ENCODE results near the gene VWC2L.

VWC2L gene

DNA sequence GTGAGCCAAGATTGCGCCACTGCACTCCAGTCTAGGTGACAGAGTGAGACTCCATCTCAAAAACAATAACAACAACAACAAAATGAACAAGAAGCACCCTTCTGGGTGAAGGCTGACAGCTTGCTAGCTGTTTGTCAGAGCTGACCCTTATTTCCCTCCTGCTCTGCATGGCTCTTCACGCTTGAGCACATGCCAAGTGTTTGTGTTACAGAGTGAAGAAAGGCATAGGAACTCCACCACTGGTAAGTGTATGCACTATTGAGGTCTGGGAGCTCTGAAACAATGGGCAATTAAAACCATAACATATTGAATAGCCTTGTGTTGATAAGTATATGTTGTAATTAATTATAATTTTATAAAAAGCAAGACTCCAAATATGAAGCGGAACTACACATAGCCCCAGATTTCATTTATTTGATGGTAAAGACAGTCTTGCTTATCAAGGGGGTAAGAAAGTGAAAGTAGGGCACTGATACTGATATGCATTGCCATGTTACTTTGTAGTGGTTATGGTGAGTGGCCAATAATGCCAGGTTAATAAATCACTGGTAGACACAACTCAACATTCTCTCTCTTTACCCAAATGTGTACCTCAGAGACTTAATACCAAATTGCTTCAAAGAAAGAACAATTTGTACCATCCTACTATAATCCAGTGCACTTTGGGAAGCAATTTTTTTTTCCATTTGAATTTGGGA, 163.4 kb downstream of the VWC2L start:
- Histone ChIP-seq H3K36me3 (ENCODE audit: insufficient read depth, low read length) (no peaks in the 10 kb centered on the region), H3K9ac (ENCODE audit: low read depth, low read length) (no peak overlapping the region), H3K4me1 (ENCODE audit: insufficient read depth, low read length) (no peaks in the 10 kb centered on the region), H3K9me3 (ENCODE audit: control insufficient read depth, insufficient read depth, low read length) (no peaks in the 10 kb centered on the region)

DNA sequence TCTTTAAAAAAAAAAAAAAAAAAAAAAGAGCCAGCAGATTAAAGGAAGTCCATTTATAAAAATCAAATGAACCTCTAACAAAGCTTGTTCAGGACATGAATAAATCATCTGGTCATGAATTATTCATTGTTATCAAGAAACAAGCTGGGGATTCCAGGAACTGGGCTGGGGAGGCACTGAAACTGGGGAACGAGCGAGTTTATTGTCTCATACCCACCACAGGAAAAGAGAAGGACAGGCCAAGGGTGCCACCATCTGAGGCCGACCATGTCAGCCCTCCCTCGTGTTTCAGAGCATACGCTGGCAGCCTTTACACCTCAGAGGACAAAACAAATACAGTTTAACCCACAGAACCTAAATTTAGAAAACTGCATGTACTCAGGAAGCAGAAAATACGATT, 164.2 kb downstream of the VWC2L start:
- H3K36me3 ChIP-seq (ENCODE audit: insufficient read depth, low read length) = no peaks in the 10 kb centered on the region
- no peaks in the 10 kb centered on the region for H3K4me1 ChIP-seq (ENCODE audit: insufficient read depth, low read length)
- H3K9me3 ChIP-seq (ENCODE audit: control insufficient read depth, insufficient read depth, low read length) = no peaks in the 10 kb centered on the region
- H3K9ac ChIP-seq (ENCODE audit: low read depth, low read length) = no peak overlapping the region

DNA sequence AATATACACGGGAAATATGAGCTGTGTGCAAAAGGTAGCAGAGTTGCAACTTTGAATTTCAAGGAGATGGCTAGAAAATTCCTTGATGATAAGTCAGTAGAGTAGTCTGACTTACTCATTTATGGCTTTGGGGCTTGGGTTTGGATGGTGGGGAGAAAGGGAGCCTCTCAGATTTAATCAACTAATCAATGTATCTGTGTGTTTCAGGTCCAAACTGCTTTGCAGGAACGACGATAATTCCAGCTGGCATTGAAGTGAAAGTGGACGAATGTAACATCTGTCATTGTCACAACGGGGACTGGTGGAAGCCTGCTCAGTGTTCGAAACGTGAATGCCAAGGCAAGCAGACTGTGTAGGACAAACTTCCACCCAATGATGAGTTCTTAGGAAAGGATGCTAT, 164.6 kb downstream of the VWC2L start:
- H3K9me3 ChIP-seq (ENCODE audit: control insufficient read depth, insufficient read depth, low read length) = no peaks in the 10 kb centered on the region
- no peak overlapping the region for H3K9ac ChIP-seq (ENCODE audit: low read depth, low read length)
- no peaks in the 10 kb centered on the region for H3K36me3 ChIP-seq (ENCODE audit: insufficient read depth, low read length)
- H3K4me1 ChIP-seq (ENCODE audit: insufficient read depth, low read length) = no peaks in the 10 kb centered on the region

DNA sequence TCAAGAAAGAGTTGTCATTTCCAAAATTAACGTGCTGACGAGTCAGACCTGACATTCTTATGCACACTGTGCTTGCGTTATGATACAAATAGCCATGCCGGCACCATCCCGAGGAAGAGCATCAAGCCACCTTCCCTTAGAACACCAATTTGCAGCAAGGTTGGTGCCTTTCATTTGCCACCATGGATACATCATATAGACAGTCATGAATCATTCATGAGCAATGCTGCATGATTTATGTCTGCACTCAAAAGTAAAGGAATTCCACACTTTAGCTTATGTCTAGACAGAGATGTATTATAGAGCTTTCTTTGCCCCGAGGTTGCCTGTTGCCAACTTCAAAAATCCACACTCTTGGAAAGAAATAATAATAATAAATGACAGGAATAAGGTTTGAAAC, 166.9 kb downstream of the VWC2L start:
- Histone ChIP-seq H3K9me3 (ENCODE audit: control insufficient read depth, insufficient read depth, low read length) (no peaks in the 10 kb centered on the region), H3K9ac (ENCODE audit: low read depth, low read length) (no peak overlapping the region), H3K36me3 (ENCODE audit: insufficient read depth, low read length) (no peaks in the 10 kb centered on the region), H3K4me1 (ENCODE audit: insufficient read depth, low read length) (no peaks in the 10 kb centered on the region)

DNA sequence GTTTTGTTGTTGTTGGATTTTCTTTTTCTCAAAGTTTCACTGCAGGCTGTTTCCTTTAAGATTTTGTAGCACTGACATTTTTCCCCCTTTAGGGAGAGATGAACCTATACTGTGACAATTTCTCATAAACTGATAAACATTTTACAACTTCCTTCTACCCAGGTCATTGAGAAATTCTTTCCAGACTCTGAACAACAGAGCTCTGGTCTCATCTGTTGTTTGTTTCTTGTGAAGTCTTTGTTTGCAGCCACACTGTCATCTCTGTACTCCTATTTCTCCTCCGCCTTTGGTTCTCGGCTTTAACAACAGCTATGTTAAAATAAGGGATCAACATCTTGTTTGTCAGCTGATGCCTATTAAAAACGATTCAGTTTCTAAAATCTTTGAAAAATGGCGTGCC, 167.6 kb downstream of the VWC2L start:
- H3K9me3 ChIP-seq (ENCODE audit: control insufficient read depth, insufficient read depth, low read length) = no peaks in the 10 kb centered on the region
- H3K9ac ChIP-seq (ENCODE audit: low read depth, low read length) = no peak overlapping the region
- H3K4me1 ChIP-seq (ENCODE audit: insufficient read depth, low read length) = no peaks in the 10 kb centered on the region
- no peaks in the 10 kb centered on the region for H3K36me3 ChIP-seq (ENCODE audit: insufficient read depth, low read length)

DNA sequence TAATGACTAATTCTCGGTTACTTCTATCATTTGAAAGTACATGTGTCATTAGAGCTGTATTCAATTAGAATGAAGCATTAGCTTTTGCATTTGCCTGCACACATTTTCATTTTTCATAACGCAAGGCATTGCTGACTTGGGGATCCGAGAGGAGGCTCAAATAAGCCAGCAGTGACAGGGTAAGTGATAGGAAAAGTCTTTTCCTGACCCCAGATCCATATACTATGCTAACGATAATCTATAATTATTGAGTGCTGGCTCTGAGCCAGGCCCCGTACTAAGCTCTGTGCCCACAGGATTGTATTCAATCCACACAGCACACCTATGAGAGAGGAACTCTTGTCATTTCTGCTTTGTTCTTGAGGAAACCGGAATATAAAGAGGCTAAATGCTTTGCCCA, 168.2 kb downstream of the VWC2L start:
- Histone ChIP-seq H3K36me3 (ENCODE audit: insufficient read depth, low read length) (no peaks in the 10 kb centered on the region), H3K4me1 (ENCODE audit: insufficient read depth, low read length) (no peaks in the 10 kb centered on the region), H3K9me3 (ENCODE audit: control insufficient read depth, insufficient read depth, low read length) (no peaks in the 10 kb centered on the region), H3K9ac (ENCODE audit: low read depth, low read length) (no peak overlapping the region)

DNA sequence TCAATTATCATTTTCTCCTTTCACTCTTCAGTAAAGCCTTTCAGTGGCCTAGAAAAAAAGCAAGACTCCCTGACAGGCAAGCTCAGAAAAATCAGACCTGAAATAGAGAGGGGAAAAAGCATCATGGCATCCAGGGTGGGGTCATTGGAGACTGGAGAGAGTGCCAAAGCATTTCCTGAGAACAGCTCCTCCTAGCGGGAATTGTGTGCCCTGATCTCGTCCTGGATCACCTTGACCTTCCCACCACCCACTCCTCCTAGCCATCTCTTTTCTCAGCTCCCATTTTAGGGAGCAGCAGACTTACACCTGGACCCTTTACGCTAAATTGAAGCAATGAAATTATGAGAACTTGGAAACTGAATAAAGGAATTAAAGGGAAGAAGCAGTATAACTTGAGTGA, 176.6 kb downstream of the VWC2L start:
- Histone ChIP-seq H3K9me3 (ENCODE audit: control insufficient read depth, insufficient read depth, low read length) (no peaks in the 10 kb centered on the region), H3K9ac (ENCODE audit: low read depth, low read length) (no peak overlapping the region), H3K36me3 (ENCODE audit: insufficient read depth, low read length) (no peaks in the 10 kb centered on the region), H3K4me1 (ENCODE audit: insufficient read depth, low read length) (no peaks in the 10 kb centered on the region)

DNA sequence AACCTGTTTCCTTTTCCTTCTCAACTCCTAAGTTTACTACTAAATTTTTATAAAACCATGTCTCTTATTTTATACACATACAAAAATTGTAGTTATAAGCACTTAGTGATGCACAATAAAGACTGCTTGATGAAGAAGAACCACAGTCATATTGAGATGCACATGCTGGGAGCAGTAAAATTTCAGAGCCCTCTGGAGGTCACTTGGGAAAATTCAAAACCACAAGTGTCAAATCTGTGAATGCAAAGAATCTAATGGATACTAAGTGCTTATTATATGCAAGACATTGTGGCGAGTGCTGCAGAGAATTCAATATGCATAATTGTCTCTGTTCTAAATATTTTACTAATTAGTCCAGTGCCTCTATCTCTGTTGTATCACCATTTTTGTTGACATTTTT, 180.5 kb downstream of the VWC2L start:
- Histone ChIP-seq H3K4me1 (ENCODE audit: insufficient read depth, low read length) (no peaks in the 10 kb centered on the region), H3K9me3 (ENCODE audit: control insufficient read depth, insufficient read depth, low read length) (no peaks in the 10 kb centered on the region), H3K9ac (ENCODE audit: low read depth, low read length) (no peak overlapping the region), H3K36me3 (ENCODE audit: insufficient read depth, low read length) (no peaks in the 10 kb centered on the region)

DNA sequence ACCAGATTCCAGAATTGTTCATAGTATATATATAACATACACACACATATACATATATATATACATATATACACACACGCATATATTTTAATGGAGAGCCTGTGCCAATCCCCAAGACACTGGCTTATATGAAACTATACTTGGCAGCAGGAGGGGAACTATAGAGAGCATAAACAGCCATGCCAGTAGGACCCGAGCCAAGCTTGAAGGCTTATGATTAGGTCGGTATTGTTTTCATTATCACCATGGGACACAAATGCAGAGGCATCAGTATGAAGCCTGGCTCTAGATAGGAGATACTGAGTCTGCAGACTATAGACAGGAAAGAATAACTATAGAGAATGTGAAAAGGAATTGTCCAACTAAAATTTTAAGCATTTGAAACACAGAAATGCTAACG, 181.2 kb downstream of the VWC2L start:
- H3K36me3 ChIP-seq (ENCODE audit: insufficient read depth, low read length) = no peaks in the 10 kb centered on the region

DNA sequence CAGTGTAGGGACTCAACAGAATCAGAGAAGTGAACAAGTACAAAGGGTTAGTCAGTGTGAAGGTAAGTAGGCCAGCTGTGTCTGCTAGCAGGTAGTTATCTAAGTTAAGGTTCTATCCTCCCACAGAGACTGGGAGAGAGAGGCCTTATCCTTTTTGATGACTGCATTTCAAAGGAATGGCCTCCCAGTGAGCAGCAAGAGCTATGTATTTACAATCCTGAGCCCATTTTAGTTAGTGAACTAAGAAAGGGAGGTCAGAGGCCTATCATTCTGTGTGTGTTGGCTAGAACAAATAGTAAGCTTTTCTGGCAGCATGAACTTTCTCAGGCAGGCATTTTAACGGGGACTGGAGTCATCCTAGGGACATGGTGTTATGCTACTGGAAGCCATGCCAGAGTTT, 182.9 kb downstream of the VWC2L start:
- Histone ChIP-seq H3K4me1 (ENCODE audit: insufficient read depth, low read length) (no peaks in the 10 kb centered on the region), H3K9me3 (ENCODE audit: control insufficient read depth, insufficient read depth, low read length) (no peaks in the 10 kb centered on the region), H3K9ac (ENCODE audit: low read depth, low read length) (no peak overlapping the region), H3K36me3 (ENCODE audit: insufficient read depth, low read length) (no peaks in the 10 kb centered on the region)

More for the DNA sequence above, 181.2 kb downstream of the VWC2L start:
- Histone ChIP-seq H3K9me3 (ENCODE audit: control insufficient read depth, insufficient read depth, low read length) (no peaks in the 10 kb centered on the region), H3K9ac (ENCODE audit: low read depth, low read length) (no peak overlapping the region), H3K4me1 (ENCODE audit: insufficient read depth, low read length) (no peaks in the 10 kb centered on the region)

DNA sequence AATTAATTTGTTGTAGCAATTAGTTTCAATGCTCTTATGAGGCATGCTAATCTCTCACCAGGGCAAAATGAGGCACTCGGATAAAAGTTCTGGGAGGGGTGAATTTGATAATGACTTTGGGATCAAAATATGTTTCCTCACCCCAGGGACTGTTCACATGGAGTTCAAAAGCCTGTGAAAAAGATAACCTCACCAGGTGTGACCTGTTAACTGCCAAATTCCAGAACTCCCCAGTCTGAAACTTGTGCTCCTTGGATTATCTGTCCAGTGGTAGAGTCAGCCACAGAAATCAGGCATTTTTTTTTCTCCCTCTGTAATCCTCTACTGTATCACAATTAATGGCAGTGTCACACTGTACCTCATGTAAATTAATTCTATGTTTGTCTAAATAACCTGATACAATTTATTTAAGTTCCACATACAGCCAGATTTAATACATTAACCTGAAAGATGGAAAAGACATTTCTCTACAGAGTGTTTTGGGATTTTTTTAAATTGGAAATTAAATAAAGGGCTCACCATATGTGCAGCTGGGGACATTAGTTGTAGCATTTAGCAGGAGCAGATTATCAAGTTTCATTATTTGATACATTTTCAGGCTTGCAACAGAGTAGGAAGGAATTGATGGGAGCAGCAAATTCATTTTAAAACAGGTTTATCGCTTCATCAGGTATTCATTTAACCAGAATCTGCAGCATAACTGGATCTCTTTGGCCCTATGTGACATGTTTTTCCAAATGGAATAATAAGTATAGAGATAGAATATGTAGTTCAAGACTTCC, 191.2 kb downstream of the VWC2L start:
- Histone ChIP-seq H3K9me3 (ENCODE audit: control insufficient read depth, insufficient read depth, low read length) (no peaks in the 10 kb centered on the region), H3K36me3 (ENCODE audit: insufficient read depth, low read length) (no peaks in the 10 kb centered on the region), H3K9ac (ENCODE audit: low read depth, low read length) (no peak overlapping the region), H3K4me1 (ENCODE audit: insufficient read depth, low read length) (peaks cover 4% of the 10 kb centered on the region; the same call in 1 of the 2 replicates)

DNA sequence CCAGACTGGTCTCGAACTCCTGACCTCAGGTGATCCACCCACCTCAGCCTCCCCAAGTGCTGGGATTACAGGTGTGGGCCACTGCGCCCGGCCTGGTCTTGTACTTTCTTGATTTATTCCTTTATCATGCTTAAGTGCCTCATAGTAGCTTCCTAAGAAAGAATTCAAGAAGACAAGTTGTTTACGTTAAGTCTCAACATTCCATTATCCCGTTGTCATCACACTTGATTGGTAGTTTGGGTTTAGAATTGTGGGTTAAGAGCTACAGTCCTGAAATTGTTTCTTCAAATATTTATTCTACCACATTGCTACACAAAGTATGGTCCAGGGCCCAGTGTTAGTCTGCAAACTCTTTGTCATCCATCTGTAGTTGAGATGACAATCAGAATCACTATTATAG, 194.0 kb downstream of the VWC2L start:
- Histone ChIP-seq H3K9me3 (ENCODE audit: control insufficient read depth, insufficient read depth, low read length) (no peaks in the 10 kb centered on the region), H3K4me1 (ENCODE audit: insufficient read depth, low read length) (peaks cover 4% of the 10 kb centered on the region; the same call in 1 of the 2 replicates), H3K36me3 (ENCODE audit: insufficient read depth, low read length) (no peaks in the 10 kb centered on the region), H3K9ac (ENCODE audit: low read depth, low read length) (no peak overlapping the region)

DNA sequence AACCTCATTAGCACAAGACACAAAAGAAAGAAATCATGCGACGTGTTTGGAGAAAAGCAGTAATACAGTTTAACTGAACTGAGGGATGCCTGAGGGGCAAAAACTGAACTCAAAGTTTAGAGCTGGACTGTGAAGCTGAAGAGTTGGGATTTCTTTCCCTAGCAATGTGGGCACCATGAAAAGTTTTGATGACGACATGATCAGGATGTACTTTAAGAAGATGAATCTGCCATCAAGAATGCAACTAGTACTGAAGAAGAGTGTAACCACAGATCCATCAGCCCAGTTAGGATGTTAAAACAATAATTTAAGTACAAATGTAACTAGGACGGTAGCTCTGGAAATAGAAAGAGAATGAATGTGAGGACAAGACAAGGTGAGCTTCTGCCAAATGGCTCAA, 196.2 kb downstream of the VWC2L start:
- H3K9ac ChIP-seq (ENCODE audit: low read depth, low read length) = no peak overlapping the region
- H3K9me3 ChIP-seq (ENCODE audit: control insufficient read depth, insufficient read depth, low read length) = no peaks in the 10 kb centered on the region
- H3K36me3 ChIP-seq (ENCODE audit: insufficient read depth, low read length) = no peaks in the 10 kb centered on the region
- peaks cover 9% of the 10 kb centered on the region for H3K4me1 ChIP-seq (ENCODE audit: insufficient read depth, low read length)

DNA sequence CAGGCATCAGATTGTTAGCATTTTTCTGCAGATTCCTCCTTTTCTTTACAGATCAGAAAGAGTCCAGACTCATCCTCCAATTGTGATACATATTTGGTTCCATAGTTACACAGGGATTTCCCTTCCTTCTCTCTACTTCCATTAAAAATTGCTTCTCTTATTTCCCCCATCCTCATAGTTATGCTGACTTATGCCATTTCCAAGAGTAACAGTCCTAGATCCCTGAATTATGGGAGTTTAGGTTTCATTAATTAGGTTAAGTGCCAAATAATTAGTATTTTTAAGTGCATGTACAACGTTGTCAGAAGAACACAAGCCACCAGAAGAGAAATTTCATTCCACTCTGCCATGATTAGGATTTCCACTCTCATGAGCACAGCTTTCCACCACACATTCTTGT, 200.2 kb downstream of the VWC2L start:
- H3K36me3 ChIP-seq (ENCODE audit: insufficient read depth, low read length) = no peaks in the 10 kb centered on the region
- H3K9me3 ChIP-seq (ENCODE audit: control insufficient read depth, insufficient read depth, low read length) = no peaks in the 10 kb centered on the region
- H3K4me1 ChIP-seq (ENCODE audit: insufficient read depth, low read length) = peaks cover 5% of the 10 kb centered on the region; the same call in 1 of the 2 replicates
- no peak overlapping the region for H3K9ac ChIP-seq (ENCODE audit: low read depth, low read length)

DNA sequence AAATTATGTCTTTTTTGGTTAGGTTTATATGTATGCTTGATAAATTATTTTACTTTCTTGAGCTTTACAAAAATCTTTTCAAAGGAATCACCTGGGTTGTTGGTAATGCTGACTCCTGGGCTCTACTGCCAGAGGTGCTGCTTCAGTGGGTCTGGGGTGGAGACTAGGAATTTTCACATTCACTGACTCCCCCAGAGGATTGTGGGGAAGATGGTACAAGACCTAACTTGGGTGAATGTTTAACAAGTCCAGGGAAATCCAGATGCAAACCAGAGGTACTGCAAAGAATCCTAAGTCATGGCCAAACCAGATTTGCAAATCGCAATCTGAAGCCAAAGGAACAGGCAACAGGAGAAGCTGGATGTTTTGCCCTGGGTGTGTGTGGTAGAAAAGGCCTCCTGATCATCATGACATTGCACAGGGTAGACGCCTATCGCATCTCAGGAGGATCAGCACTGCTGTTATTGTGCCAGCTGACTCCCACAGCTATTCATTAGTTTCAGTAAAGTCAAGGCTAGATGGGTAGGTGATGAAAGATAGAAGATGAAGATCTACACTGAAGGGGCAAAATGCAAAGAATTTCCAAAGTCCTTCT, 213.4 kb downstream of the VWC2L start:
- Histone ChIP-seq H3K4me1 (ENCODE audit: insufficient read depth, low read length) (no peaks in the 10 kb centered on the region), H3K9ac (ENCODE audit: low read depth, low read length) (no peak overlapping the region), H3K36me3 (ENCODE audit: insufficient read depth, low read length) (no peaks in the 10 kb centered on the region), H3K9me3 (ENCODE audit: control insufficient read depth, insufficient read depth, low read length) (no peaks in the 10 kb centered on the region)
